ENCODE results near the gene PRKAA1.

Gene PRKAA1

DNA sequence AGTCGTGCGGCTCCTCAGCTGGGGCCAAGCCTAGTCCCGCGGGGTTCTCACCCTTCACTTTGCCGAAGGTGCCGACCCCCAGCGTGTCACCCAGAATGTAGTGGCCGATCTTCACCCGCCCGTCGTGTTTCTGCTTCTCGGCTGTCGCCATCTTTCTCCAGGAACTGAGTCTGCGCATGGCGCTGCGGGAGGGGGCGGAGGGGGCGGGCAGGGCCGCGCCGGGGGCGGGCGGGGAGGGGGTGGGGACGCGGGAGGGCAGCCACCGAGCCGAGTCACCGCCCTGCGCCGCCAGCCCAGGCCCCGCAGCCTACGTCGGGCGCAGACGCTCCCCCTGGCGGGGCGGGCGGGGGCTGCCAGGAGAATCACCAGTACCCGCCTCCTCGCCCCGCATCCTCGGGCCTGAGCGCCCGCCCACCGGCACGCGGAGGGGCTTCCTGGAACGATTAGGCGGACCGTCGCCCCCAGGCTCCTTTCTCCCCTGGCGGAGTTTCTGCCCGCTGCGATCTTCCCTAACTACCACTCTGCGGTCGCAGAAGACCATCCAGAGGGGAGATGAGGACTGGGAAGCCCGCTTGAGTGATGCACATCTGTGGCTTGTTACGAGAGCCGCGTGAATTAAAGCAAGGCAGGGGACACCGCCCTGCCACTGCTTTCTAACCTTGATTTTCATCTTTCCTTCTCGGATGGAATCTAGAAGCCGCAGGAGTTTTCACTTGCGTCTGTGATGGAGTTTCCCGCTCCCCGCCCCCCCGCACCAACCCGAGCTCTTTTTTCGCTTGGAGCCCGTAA, at the start of gene PRKAA1:
Gene PRKAA1 (minus strand): TSS at position 363 of the 789 bp plus-strand sequence. CDS start 185 bp downstream, at position 178.
- peak; percentile 40 for DNase-seq (ENCODE audit: insufficient read length, low spot score)
- TF ChIP-seq, protein P1, sequence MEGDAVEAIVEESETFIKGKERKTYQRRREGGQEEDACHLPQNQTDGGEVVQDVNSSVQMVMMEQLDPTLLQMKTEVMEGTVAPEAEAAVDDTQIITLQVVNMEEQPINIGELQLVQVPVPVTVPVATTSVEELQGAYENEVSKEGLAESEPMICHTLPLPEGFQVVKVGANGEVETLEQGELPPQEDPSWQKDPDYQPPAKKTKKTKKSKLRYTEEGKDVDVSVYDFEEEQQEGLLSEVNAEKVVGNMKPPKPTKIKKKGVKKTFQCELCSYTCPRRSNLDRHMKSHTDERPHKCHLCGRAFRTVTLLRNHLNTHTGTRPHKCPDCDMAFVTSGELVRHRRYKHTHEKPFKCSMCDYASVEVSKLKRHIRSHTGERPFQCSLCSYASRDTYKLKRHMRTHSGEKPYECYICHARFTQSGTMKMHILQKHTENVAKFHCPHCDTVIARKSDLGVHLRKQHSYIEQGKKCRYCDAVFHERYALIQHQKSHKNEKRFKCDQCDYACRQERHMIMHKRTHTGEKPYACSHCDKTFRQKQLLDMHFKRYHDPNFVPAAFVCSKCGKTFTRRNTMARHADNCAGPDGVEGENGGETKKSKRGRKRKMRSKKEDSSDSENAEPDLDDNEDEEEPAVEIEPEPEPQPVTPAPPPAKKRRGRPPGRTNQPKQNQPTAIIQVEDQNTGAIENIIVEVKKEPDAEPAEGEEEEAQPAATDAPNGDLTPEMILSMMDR (IDR thresholded peaks at IDR 0.05; ENCODE audit: insufficient read depth, missing control alignments) = peak; percentile 48
- no peak for FAIRE-seq

DNA sequence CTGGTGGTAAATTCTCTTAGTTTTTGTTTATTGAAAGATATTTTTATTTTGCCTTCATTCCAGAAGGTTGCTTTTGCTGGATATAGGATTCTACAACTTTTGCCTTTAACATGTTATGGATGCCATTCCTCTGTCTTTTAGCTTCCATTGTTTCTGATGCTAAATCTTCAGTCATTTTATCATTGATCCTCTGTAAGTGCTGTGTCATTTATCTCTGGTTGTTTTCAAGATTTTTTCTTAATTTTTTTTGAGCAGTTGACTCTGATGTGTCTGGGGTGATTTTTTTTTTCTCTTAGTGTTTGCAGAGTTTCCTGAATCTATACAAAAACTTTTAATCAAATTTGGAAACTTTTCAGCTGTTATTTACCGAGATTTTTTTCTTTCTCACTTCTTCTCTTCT, 49.4 kb upstream of the PRKAA1 start:
- DNase-seq (ENCODE audit: insufficient read length, low spot score) = no peak
- FAIRE-seq = no peak
- TF ChIP-seq, protein P1 (IDR thresholded peaks at IDR 0.05; ENCODE audit: insufficient read depth, missing control alignments) = no peak

DNA sequence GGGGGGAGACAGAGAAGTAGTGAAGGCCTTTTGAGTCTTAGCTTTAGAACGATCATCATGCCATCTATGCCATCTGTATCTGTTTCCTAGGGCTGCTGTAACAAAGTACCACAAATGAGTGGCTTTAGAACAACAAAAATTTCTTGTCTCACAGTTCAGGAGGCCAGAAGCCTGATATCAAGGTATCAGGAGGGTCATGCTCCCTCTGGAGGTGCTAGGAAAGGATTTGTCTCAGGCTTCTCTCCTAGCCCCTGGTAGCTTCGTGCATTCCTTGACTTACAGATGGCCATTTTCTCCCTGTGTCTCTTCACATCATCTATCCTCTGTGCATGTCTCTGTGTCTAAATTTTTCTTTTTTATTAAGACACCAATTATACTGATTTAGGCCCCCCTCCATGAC, 48.2 kb upstream of the PRKAA1 start:
- FAIRE-seq (no peak), DNase-seq (ENCODE audit: insufficient read length, low spot score) (no peak)
- TF ChIP-seq, protein P1 (IDR thresholded peaks at IDR 0.05; ENCODE audit: insufficient read depth, missing control alignments) = no peak

DNA sequence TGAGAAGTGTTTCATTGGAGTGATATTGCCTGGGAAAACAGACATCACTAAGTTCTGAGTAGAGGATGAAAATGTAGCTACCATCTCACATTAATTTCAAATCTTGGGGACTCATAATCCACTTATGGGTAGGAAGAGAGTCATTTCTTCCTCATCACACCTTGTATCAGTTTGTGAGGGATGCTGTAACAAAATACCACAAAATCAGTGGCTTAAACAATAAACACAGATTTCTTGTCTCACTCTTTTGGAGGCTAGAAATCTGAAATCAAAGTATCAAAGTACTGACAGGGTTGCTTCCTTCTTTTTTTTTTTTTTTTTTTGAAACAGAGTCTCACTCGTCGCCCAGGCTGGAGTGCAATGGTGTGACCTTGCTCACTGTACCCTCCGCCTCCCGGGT, 46.4 kb upstream of the PRKAA1 start:
- no peak for DNase-seq (ENCODE audit: insufficient read length, low spot score)
- TF ChIP-seq, protein P1 (IDR thresholded peaks at IDR 0.05; ENCODE audit: insufficient read depth, missing control alignments) = no peak
- FAIRE-seq = no peak

DNA sequence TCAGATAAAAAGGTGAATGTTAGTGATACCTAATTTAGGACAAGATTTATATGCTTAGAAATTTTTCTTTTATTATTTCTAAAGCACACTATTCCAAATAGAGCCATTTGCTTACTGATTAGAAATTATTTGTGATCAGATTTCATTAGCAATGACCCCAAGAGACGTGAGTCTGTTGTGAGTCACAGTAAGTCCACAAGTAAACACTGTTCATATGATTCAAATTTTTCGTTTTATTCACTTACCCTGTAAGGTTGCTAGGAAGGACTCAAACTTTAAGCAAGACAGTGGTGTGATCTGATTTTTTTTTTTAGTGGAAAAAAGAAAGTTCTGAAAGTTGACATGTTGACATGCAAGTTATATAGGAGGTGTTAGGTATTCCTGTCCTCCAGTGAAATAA, 44.2 kb upstream of the PRKAA1 start:
- TF ChIP-seq, protein P1 (IDR thresholded peaks at IDR 0.05; ENCODE audit: insufficient read depth, missing control alignments) = no peak
- FAIRE-seq = no peak
- no peak for DNase-seq (ENCODE audit: insufficient read length, low spot score)

DNA sequence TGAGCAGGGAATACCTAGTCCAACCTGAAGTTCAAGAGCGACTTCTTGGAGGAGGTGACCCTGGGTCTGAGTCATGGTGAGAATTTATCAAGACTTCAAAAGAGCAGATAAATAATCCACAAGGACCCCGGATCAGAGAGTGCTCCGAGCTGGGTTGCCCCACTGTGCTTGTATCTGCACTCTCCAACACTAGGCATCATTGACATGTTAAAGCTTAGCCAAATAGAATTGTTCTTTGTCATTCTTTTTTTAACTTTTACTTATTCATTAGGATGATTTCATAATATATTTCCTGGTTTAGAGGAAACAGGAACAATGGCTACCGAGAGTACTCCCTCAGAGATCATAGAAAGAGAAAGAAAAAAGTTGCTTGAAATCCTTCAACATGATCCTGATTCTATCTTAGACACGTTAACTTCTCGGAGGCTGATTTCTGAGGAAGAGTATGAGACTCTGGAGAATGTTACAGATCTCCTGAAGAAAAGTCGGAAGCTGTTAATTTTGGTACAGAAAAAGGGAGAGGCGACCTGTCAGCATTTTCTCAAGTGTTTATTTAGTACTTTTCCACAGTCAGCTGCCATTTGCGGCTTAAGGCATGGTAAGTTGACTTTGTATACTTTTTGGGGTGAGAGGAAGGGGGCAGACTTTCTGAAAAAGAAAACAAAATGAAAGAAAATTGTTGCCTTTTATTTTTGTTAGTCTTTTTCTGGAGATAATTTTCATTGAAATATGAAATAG, 43.1 kb upstream of the PRKAA1 start, which contains the start of gene CARD6:
Gene CARD6 (plus strand): TSS at position 300 of the 738 bp plus-strand sequence. CDS start 16 bp downstream, at position 316.
- TF ChIP-seq, protein P1 (IDR thresholded peaks at IDR 0.05; ENCODE audit: insufficient read depth, missing control alignments) = no peak
- no peak for DNase-seq (ENCODE audit: insufficient read length, low spot score)
- no peak for FAIRE-seq
